GDM1 (cell line): Measurements from ENCODE around the gene RPP38.

Source experiments
- DNase-seq: peaks from one replicate; lab custom pipeline; 2025; lab: John Stamatoyannopoulos, UW

The RPP38 gene

GRCh38 chr10:15097011-15097812 is at the start of gene RPP38:
Gene RPP38, plus strand, starts transcription at chr10:15097355. Its CDS starts 5,960 bp downstream, at chr10:15103315.
- DNase-seq: peak; percentile 96

GRCh38 chr10:15049533-15049932 is 47.6 kb upstream of the RPP38 start:
- DNase-seq: no peak

- DNase-seq: no peak
These were observed 45.0 kb upstream of the RPP38 start for GRCh38 chr10:15052121-15052520.

- no peak for DNase-seq
These were observed 44.1 kb upstream of the RPP38 start for GRCh38 chr10:15053061-15053460.

- DNase-seq: no peak
These were observed 38.5 kb upstream of the RPP38 start for GRCh38 chr10:15058689-15059088.

- DNase-seq: no peak
These were observed 37.2 kb upstream of the RPP38 start for GRCh38 chr10:15059914-15060313.

- no peak for DNase-seq
These were observed 36.5 kb upstream of the RPP38 start for GRCh38 chr10:15060638-15061037.

GRCh38 chr10:15067154-15067553 is 30.0 kb upstream of the RPP38 start:
- no peak for DNase-seq

GRCh38 chr10:15068802-15069201 is 28.4 kb upstream of the RPP38 start:
- DNase-seq: no peak

GRCh38 chr10:15069230-15069629 is 27.9 kb upstream of the RPP38 start:
- no peak for DNase-seq

GRCh38 chr10:15072358-15072757 is 24.8 kb upstream of the RPP38 start:
- no peak for DNase-seq

- no peak for DNase-seq
These were observed 21.7 kb upstream of the RPP38 start for GRCh38 chr10:15075421-15075820.

GRCh38 chr10:15083674-15084501 is 13.3 kb upstream of the RPP38 start:
- DNase-seq: no peak

- DNase-seq: no peak
These were observed 12.6 kb upstream of the RPP38 start for GRCh38 chr10:15084502-15084922.

GRCh38 chr10:15088428-15089261 is 8.5 kb upstream of the RPP38 start, which contains the start of gene ACBD7:
Gene ACBD7, minus strand, starts transcription at chr10:15088776. Its CDS starts 48 bp downstream, at chr10:15088728.
- DNase-seq: peak; percentile 76

- DNase-seq: no peak
These were observed 5.7 kb upstream of the RPP38 start for GRCh38 chr10:15091418-15091817.

- no peak for DNase-seq
These were observed 4.2 kb upstream of the RPP38 start for GRCh38 chr10:15092855-15093408.

GRCh38 chr10:15096661-15097010 is 519 bp upstream of the RPP38 start:
- no peak for DNase-seq

GRCh38 chr10:15099886-15100285 is 2.7 kb downstream of the RPP38 start:
- no peak for DNase-seq

GRCh38 chr10:15103513-15103912 is 6.4 kb downstream of the RPP38 start:
- DNase-seq: no peak

- peak; percentile 47 for DNase-seq
These were observed 9.3 kb downstream of the RPP38 start for GRCh38 chr10:15106352-15107013.
